Transverse colon (tissue), 3 donors: ENCODE results near the gene HEXD.

Experiments
- POLR2A ChIP-seq: fragments of 450-650 bp; IDR thresholded peaks from one replicate; pipeline ENCODE4 v1.6.1; 2016; ENCODE audit warnings: antibody characterized with exemption, mild to moderate bottlenecking, moderate library complexity
- TF ChIP-seq, protein P1 (sequence below), 5 experiments: fragments of 200-600 bp in 3 of 5; fragments of 450-650 bp in 2 of 5; sonication (generic) in 3 of 5; IDR thresholded peaks; 1 replicate in 2 of 5; 2 replicates in 3 of 5; pipeline ENCODE4 v1.5.1; 2016 to 2017; ENCODE audit warnings: antibody characterized with exemption in 5 of 5, inconsistent platforms in 3 of 5, mild to moderate bottlenecking in 2 of 5, moderate library complexity in 1 of 5

DNA sequence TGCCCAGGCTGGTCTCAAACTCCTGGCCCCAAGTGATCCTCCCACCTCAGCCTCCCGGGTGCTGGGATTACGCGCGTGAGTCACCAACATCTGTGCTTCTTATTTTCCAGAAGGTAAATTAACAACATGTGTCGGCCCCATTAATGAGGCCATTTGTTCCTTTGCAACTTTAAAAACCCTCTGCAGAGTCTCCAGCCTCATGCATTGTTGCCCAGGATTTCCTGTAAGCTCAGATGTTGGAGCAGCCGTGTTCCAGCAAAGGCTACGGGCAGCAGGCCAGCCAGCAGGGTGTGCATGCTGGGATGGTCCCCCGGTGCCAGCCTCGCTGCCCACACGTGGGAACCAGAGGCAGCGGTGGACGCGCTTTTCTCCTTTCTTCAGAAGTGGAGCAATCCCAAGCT lies 19.1 kb upstream of the HEXD start:
- TF ChIP-seq, protein P1, sequence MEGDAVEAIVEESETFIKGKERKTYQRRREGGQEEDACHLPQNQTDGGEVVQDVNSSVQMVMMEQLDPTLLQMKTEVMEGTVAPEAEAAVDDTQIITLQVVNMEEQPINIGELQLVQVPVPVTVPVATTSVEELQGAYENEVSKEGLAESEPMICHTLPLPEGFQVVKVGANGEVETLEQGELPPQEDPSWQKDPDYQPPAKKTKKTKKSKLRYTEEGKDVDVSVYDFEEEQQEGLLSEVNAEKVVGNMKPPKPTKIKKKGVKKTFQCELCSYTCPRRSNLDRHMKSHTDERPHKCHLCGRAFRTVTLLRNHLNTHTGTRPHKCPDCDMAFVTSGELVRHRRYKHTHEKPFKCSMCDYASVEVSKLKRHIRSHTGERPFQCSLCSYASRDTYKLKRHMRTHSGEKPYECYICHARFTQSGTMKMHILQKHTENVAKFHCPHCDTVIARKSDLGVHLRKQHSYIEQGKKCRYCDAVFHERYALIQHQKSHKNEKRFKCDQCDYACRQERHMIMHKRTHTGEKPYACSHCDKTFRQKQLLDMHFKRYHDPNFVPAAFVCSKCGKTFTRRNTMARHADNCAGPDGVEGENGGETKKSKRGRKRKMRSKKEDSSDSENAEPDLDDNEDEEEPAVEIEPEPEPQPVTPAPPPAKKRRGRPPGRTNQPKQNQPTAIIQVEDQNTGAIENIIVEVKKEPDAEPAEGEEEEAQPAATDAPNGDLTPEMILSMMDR (IDR thresholded peaks at IDR 0.05) = no peak
- TF ChIP-seq POLR2A = no peak
